Panc1 (cell line): ENCODE measurements around the gene MPV17.

Source experiments
- CTCF ChIP-seq: fragments of 450-650 bp; IDR thresholded peaks from 2 replicates; pipeline ENCODE4 v1.5.1; 2017; ENCODE audit warnings: mild to moderate bottlenecking
- POLR2AphosphoS5 ChIP-seq: IDR thresholded peaks from 2 replicates; pipeline ENCODE4 v1.6.1; 2012; ENCODE audit warnings: mild to moderate bottlenecking, low read depth, low read length, moderate library complexity

- TF ChIP-seq CTCF = no peak
- no peak for TF ChIP-seq POLR2AphosphoS5
Observed at GRCh38 chr2:27294928-27295327, 28.0 kb downstream of the MPV17 start.
